HG02642 (cell line): Measurements from ENCODE around the gene AUTS2.
A peak's percentile ranks its signal among the peaks of the same experiment; 100 is the strongest.

ENCODE experiments used
- ATAC-seq: cut with Tn5 transposase; IDR thresholded peaks from one replicate; pipeline ENCODE4 v1.9.1; 2021; ENCODE audit warnings: mild to moderate bottlenecking; ENCODE audit not compliant: unreplicated experiment, poor library complexity

Gene AUTS2

GRCh38 chr7:69654381-69654780 is 56.1 kb downstream of the AUTS2 start:
- ATAC-seq = no peak

GRCh38 chr7:69654849-69655707 is 56.8 kb downstream of the AUTS2 start:
- ATAC-seq = no peak

- no peak for ATAC-seq
These were observed 57.8 kb downstream of the AUTS2 start for GRCh38 chr7:69656077-69656476.

- no peak for ATAC-seq
These were observed 58.6 kb downstream of the AUTS2 start for GRCh38 chr7:69656890-69657289.

- ATAC-seq = no peak
These were observed 59.1 kb downstream of the AUTS2 start for GRCh38 chr7:69657331-69657730.

GRCh38 chr7:69657985-69658384 is 59.7 kb downstream of the AUTS2 start:
- ATAC-seq = no peak

GRCh38 chr7:69659983-69660382 is 61.7 kb downstream of the AUTS2 start:
- ATAC-seq = no peak

- ATAC-seq = no peak
These were observed 63.1 kb downstream of the AUTS2 start for GRCh38 chr7:69661342-69661741.

DNA sequence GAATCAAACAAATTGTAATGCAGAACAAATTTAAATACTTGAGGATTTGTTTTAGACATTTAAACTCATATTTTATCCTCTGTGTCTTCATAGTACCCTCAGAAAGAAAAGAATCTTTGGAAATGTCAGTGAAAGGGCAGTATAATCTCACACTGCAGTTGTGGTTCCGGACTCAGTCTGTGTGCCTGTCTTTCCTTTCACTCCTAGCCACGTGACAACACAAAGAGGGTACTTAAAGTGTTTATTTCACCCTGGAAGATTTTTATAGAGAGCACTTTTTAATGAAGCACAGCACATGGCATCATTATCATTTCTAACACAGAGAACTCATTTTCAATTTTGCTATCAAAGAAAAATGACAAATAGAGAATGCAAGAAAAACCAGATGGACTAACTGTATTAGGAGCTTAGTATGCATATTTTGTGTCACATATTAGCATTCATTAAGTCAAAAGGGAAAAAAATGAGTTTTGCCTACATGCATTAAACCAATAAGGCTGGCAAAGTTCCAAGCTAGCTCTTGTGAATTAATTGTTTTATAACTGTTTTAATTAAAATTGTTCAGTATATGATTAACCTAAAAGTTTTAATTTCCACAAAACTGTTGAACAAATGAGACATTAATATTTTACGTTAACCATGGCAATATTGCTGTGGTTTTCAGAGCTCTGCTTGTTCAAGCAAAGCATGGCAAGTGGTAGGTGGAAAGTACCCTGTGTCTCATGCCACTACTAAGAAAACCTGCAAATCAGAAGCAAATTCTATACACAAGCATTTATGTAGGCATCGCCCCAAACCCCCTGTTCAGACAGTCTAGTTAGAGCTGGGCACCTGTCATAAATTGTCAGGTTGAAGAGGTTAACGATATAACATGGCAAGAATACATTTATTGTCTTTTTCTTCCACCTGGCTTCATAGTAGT is 65.9 kb downstream of the AUTS2 start:
- peak; percentile 66 for ATAC-seq

GRCh38 chr7:69665369-69665768 is 67.1 kb downstream of the AUTS2 start:
- ATAC-seq = no peak

DNA sequence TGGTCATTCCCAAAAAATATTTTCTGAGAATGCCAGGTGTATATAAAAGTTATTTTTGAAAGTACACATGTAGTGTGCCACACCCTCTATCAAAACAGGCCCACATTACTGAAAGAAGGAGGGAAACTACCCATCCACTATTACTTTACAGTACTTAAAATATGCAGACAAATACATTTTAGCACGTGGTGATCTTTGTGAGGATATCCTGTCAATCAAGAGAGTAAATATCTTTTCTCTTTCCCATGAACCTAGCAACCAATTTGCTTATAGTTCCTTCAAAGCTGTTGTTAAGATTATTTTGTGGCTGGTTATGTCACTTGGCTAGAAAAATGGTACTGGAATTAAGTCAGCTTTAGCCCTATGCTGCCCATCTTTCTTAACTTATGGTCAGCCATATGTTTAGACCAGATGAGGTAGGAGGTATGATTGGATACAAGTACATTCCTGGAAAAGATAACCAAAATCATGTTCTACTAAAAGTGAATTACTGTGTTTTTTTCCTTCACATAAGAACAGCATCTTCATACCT is 70.1 kb downstream of the AUTS2 start:
- ATAC-seq = no peak

DNA sequence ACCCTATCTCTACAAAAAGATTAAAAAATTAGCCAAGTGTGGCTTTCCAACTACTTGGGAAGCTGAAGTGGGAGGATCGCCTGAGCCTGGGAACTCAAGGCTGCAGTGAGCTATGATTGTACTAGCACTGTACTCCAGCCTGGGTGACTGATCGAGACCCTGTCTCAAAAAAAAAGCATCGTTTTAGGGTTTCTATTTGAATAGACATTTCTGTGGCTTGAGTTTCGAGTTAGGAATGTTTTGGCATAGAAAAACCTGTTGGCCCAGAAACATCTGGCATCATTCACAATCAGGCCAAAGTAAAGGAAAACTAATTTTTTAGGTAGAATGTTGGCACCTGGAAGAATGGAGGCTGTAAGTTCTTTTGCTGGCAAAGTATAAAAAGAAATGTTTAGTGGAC is 72.4 kb downstream of the AUTS2 start:
- ATAC-seq = no peak

- no peak for ATAC-seq
These were observed 74.8 kb downstream of the AUTS2 start for GRCh38 chr7:69673074-69673473.

- ATAC-seq = peak; percentile 84
These were observed 76.5 kb downstream of the AUTS2 start for GRCh38 chr7:69674701-69675182.

GRCh38 chr7:69676247-69676646 is 78.0 kb downstream of the AUTS2 start:
- ATAC-seq = no peak

GRCh38 chr7:69677054-69677852 is 79.0 kb downstream of the AUTS2 start:
- ATAC-seq = no peak

DNA sequence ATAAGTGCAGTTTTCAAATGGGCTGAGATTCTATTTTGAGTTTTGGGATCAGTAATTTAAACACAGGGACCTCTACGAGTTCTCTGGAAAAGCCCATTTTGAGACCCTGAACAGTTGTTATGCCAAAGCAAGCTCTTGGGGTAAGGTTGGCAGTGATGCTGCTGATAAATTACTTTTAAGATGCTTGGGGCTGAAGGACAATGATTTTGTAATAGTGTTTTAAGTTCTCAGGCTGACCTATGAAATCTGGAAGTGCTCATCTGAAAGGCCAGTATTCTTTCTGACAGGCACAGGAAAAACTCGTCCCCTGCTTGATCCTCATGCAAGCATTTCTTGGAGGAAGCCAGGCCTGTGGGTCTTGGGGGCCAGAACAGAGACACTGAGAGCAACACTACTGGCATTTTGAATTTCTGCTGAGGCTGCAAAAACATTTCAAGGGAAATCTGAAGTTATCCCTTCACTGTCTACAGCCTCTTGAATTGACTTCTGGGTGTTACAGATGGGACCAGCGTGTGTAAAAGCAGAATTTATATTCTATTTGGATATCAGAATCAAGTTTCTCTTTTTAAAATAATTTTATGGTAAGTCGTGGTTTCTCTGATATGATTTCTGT is 79.7 kb downstream of the AUTS2 start:
- ATAC-seq = no peak

GRCh38 chr7:69678494-69679187 is 80.4 kb downstream of the AUTS2 start:
- ATAC-seq = no peak

GRCh38 chr7:69681181-69681580 is 82.9 kb downstream of the AUTS2 start:
- ATAC-seq = no peak
